Smooth muscle cell (in vitro differentiated cells): Measurements from ENCODE around the gene CHN1. TPM values are rescaled to one million over a fixed set of nuclear protein-coding genes. Genes with fewer than 3 reads are reported as not detected.

Experiments
- DNase-seq: peaks from one replicate; lab custom pipeline; 2025; ENCODE audit not compliant: unreplicated experiment; lab: John Stamatoyannopoulos, UW
- H2AFZ ChIP-seq: fragments of 200-600 bp; sonication (generic); 2 replicates; pipeline ENCODE4 v1.6.0; 2016; ENCODE audit warnings: antibody characterized with exemption, low read depth, mild to moderate bottlenecking
- H3F3A ChIP-seq: fragments of 200-600 bp; sonication (generic); 2 replicates; pipeline ENCODE4 v1.6.0; 2017; ENCODE audit warnings: antibody characterized with exemption, low read depth
- H3K27ac ChIP-seq: fragments of 200-600 bp; sonication (generic); 2 replicates; pipeline ENCODE4 v1.5.1; 2016; ENCODE audit warnings: low read depth, mild to moderate bottlenecking
- H3K27me3 ChIP-seq: fragments of 200-600 bp; sonication (generic); 2 replicates; pipeline ENCODE4 v1.6.1; 2016; ENCODE audit warnings: low read depth, mild to moderate bottlenecking
- H3K36me3 ChIP-seq: fragments of 200-600 bp; sonication (generic); 2 replicates; pipeline ENCODE4 v1.5.1; 2016; ENCODE audit warnings: low read depth
- H3K4me1 ChIP-seq: fragments of 200-600 bp; sonication (generic); 2 replicates; pipeline ENCODE4 v1.5.1; 2016; ENCODE audit warnings: low read depth
- H3K4me2 ChIP-seq: fragments of 200-600 bp; sonication (generic); 2 replicates; pipeline ENCODE4 v1.6.0; 2016; ENCODE audit warnings: mild to moderate bottlenecking
- H3K4me3 ChIP-seq: fragments of 200-600 bp; sonication (generic); 2 replicates; pipeline ENCODE4 v1.5.1; 2016; ENCODE audit warnings: mild to moderate bottlenecking
- H3K79me2 ChIP-seq: fragments of 200-600 bp; sonication (generic); 2 replicates; pipeline ENCODE4 v1.6.0; 2016; ENCODE audit warnings: low read depth, mild to moderate bottlenecking
- H3K9ac ChIP-seq: fragments of 200-600 bp; sonication (generic); 2 replicates; pipeline ENCODE4 v1.6.0; 2016; ENCODE audit warnings: low read depth
- H3K9me3 ChIP-seq: fragments of 200-600 bp; sonication (generic); replicated peaks from 2 replicates; pipeline ENCODE4 v1.5.1; 2016; ENCODE audit warnings: low read depth
- H4K20me1 ChIP-seq: fragments of 200-600 bp; sonication (generic); 2 replicates; pipeline ENCODE4 v1.6.0; 2016; ENCODE audit warnings: low read depth
- CTCF ChIP-seq: fragments of 200-600 bp; sonication (generic); IDR thresholded peaks from 2 replicates; pipeline ENCODE4 v1.5.1; 2017; ENCODE audit warnings: borderline replicate concordance, mild to moderate bottlenecking, antibody characterized with exemption; ENCODE audit not compliant: insufficient read depth, poor library complexity, severe bottlenecking
- WGBS: methylation state at CpG from one replicate; pipeline ENCODE4 v1.1.7; 2016; ENCODE audit warnings: low lambda C conversion rate; 5-methylcytosine and 5-hydroxymethylcytosine counted together
- polyA plus RNA-seq: library from polyadenylated mRNA; unstranded; fragments of >200 nt; fragmentation: Nextera tagmentation; extraction: Ambion mirVana; gene quantifications from 2 replicates; pipeline ENCODE4 v1.2.1, GENCODE V29; 2016
- total RNA-seq: library from RNA; depleted of rRNA; stranded (reverse); fragments of >200 nt; gene quantifications from 2 replicates; pipeline ENCODE4 v1.2.3, GENCODE V29; 2014

CHN1 gene
- total and polyA plus RNA-seq, 2 experiments from 2014 or later = 33.5 to 44.8 TPM

DNA sequence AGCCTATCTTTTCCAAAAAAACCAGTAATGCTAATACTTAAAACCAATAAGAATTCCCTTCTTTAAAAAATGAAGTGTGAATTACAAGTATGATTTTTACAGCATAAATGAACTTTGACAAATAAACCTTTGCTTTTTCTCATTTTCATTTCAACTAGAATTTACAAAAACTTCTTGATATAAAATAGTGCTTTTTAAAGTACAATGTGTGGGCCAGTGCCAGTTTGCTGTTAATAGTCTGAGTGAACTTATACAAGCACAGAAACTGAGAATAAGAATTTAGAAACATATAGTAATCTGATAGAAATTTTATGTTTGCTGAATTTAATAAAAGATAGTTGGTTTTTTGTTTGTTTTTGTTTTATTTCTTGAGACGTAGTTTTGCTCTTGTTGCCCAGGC lies 197.2 kb downstream of the CHN1 start:
- TF ChIP-seq CTCF = no peak
- WGBS = 67% methylated on average over 1 of the region's 1 CpG
- Histone ChIP-seq H3K4me2 (peak overlapping the region; percentile 62), H2AFZ (peak overlapping the region; percentile 53), H4K20me1 (no peaks in the 10 kb centered on the region), H3K9me3 (no peaks in the 10 kb centered on the region), H3K4me1 (peaks cover 2% of the 10 kb centered on the region), H3K9ac (peak overlapping the region; percentile 43), H3K79me2 (no peaks in the 10 kb centered on the region), H3K27me3 (no peaks in the 10 kb centered on the region), H3F3A (peaks cover 6% of the 10 kb centered on the region), H3K4me3 (no peak overlapping the region), H3K27ac (peak overlapping the region; percentile 83), H3K36me3 (no peaks in the 10 kb centered on the region)
- no peak for DNase-seq

DNA sequence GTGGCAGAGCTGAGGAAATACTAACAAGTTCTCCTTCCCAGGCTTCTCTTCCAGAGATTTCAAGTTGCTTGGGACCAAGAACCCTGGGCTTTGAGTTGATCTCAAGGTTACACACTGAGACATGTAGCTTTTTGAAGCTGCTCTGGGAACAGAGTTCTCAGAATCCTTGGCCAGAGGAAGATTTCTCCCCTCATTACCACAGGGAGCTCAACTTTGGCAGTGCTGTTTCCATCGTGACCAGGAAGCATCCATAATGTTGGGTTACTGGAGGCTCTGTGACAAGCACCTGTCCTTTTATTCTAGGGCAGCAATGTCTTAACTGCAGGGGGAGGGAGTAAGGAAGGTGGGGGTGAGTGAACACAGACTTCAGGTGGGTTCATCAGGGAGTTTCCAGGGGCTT lies 199.4 kb downstream of the CHN1 start:
- Histone ChIP-seq H3K4me2 (no peak overlapping the region), H3K27ac (no peak overlapping the region), H3K36me3 (no peaks in the 10 kb centered on the region), H4K20me1 (no peaks in the 10 kb centered on the region), H3F3A (peaks cover 14% of the 10 kb centered on the region), H3K9ac (no peak overlapping the region), H2AFZ (no peak overlapping the region), H3K79me2 (no peaks in the 10 kb centered on the region), H3K9me3 (no peaks in the 10 kb centered on the region), H3K4me3 (no peak overlapping the region), H3K4me1 (peaks cover 2% of the 10 kb centered on the region), H3K27me3 (no peaks in the 10 kb centered on the region)
- no peak for TF ChIP-seq CTCF
- WGBS = 93% methylated on average over 1 of the region's 1 CpG
- DNase-seq = no peak

- peak overlapping the region; percentile 9 for H3K4me2 ChIP-seq
- H3K9ac ChIP-seq = no peak overlapping the region
- no peak overlapping the region for H2AFZ ChIP-seq
- no peaks in the 10 kb centered on the region for H3K9me3 ChIP-seq
- H3F3A ChIP-seq = peaks cover 27% of the 10 kb centered on the region
- no peak overlapping the region for H3K27ac ChIP-seq
- no peaks in the 10 kb centered on the region for H3K36me3 ChIP-seq
- H3K4me3 ChIP-seq = no peak overlapping the region
- no peaks in the 10 kb centered on the region for H3K79me2 ChIP-seq
- H4K20me1 ChIP-seq = no peaks in the 10 kb centered on the region
- H3K4me1 ChIP-seq = peaks cover 9% of the 10 kb centered on the region
- no peaks in the 10 kb centered on the region for H3K27me3 ChIP-seq
- no peak for TF ChIP-seq CTCF
- WGBS = 95% methylated on average over 4 of the region's 4 CpGs
- no peak for DNase-seq
Observed at GRCh38 chr2:174802459-174802858, 202.7 kb downstream of the CHN1 start.

- H3K79me2 ChIP-seq = no peaks in the 10 kb centered on the region
- no peak overlapping the region for H2AFZ ChIP-seq
- 49% methylated on average over 8 of the region's 8 CpGs for WGBS
- no peaks in the 10 kb centered on the region for H3K36me3 ChIP-seq
- no peaks in the 10 kb centered on the region for H3K27me3 ChIP-seq
- H3F3A ChIP-seq = peaks cover 26% of the 10 kb centered on the region
- DNase-seq = no peak
- peak overlapping the region; percentile 43 for H3K4me2 ChIP-seq
- H4K20me1 ChIP-seq = no peaks in the 10 kb centered on the region
- peaks cover 22% of the 10 kb centered on the region for H3K4me1 ChIP-seq
- no peak for TF ChIP-seq CTCF
- H3K9ac ChIP-seq = no peak overlapping the region
- H3K27ac ChIP-seq = peak overlapping the region; percentile 43
- H3K9me3 ChIP-seq = no peaks in the 10 kb centered on the region
- no peak overlapping the region for H3K4me3 ChIP-seq
Observed at GRCh38 chr2:174800436-174801205, 204.6 kb downstream of the CHN1 start.
